HG02623 (cell line): ENCODE results near the gene GCSAM.

Experiments used
- ATAC-seq: cut with Tn5 transposase; IDR thresholded peaks from one replicate; pipeline ENCODE4 v1.9.1; 2021; ENCODE audit warnings: moderate library complexity; ENCODE audit not compliant: unreplicated experiment

Gene GCSAM, protein sequence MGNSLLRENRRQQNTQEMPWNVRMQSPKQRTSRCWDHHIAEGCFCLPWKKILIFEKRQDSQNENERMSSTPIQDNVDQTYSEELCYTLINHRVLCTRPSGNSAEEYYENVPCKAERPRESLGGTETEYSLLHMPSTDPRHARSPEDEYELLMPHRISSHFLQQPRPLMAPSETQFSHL

DNA sequence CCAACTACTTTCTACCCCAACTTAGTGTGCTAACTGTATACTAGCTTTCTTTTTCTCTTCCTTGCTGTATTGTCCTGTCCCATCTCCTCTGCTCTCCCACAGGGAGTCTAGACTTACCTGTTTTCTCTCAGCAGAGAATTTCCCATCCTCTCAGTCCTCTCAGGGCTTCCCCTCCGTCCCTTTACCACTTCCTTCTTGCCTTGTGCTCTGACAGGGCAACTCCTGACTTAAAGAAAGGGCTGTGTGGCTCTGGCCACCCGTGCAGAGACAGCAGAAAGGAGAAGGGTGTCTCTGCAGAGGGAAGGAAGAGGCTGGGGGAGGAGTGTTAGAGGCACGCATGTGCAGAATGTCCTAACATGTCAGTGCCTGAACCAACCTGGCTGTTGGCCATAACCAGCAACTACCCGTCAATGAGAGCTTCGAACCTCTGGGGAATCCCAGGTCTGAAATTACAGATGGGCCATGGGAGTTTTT is at the start of gene GCSAM:
Gene GCSAM (minus strand): TSS at position 274 of the 474 bp plus-strand sequence. CDS start 128 bp downstream, at position 146.
- ATAC-seq, result peak; percentile 78

DNA sequence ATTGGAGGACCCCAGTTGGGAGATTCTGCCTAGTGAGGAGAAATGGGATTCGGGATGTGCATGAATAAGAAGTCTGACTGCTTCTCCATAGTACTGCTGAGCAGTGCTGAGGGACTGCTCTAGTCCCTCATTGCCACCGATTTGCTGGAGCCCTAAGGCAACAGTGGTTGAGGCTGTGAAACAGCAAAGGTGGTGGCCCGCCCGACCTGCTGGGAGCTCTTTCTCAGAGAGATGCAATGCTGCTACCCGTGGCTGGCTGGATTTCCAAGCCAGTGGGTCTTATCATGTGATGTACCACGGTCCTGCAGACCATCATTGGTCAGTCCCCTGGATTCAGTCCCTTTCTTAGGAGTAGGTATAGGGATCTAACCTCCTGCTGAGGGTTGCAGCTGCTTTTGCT is 42.6 kb upstream of the GCSAM start:
- no peak for ATAC-seq

DNA sequence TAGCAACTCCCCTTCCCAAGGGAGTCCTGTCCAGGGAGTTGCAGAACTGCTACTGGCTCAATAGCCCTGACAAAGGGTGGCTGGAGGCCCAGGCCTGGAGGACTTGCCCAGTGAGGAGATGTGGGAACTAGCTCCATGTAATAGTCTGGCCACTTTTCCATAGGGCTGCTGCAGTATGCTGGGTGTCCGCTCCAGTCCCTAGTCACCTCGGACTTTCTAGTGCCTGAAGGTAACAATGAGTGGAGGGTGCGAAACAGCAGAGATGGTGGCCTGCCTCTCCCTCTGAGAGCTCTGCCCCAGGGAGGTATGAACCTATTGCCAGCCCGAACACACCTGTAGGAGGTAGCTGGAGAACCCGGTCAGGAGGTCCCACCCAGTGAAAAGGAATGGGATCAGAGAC is 42.0 kb upstream of the GCSAM start:
- ATAC-seq, result no peak

DNA sequence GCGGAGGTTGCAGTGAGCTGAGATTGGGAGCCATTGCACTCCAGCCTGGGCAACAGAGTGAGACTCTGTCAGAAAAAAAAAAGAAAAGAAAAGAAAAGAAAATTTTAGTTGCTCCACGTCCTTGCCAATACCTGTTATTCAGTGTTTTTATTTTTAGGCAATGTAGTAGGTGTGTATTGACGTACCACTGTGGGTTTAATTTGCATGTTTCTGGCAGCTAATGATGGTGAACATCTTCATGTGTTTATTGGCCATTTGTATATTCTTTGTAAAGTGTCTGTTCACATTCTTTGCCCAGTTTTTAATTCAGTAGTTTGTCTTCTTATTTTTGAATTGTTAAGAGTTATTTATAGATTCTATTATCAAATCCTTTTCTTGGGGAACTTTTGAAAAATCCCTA is 38.1 kb upstream of the GCSAM start:
- ATAC-seq, result no peak

DNA sequence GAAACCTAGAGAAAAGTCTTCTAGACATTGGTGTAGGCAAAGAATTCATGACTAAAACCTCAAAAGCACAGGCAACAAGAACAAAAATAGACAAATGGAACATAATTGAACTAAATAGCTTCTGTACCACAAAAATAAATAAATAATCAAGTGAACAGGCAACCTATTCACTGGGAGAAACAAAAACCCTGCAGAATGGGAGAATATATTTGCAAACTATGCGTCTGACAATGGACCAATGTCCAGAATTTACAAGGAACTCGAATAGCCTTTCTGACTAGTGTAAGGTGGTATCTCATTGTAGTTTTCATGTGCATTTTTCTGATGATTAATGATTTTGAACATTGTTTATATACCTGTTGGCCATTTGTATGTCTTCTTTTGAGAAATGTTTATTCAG is 37.0 kb upstream of the GCSAM start:
- no peak for ATAC-seq

DNA sequence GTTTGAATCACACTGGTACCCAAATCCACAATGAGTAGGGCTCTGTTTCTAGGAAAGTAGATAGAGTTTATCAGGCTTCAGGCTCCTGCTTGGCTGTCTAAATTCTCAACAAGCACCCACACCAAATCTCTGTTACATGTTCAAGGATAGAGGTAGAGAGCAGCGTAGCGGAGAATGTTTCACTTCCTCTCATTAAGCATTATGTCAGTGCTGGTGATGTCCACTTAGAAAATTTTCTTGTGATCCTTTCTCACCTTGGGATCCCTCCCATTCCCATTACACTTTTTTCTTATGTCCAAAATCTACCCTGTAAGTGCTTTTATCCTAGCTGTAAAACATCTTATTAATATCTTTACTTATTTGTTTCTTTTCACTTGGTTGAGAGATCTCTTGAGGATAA is 34.7 kb upstream of the GCSAM start:
- peak; percentile 71 for ATAC-seq

DNA sequence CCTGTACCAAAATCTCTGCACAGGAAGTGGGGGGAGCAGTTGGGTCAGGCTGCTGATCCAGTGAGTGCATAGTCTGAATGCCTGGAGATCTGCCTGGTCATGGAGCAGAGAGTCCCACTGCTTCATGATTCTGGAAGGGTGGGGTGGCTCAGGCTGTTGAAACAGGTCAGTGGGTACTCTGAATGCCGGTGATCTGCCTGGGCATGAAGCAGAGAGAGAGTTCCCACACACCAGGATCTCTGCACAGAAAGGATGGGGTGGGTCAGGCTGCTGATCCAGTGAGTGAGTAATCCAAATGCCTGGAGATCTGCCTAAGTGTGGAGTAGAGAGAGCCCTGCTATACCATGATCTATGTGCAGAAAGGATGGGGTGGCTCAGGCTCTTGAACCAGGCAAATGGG is 16.1 kb upstream of the GCSAM start:
- no peak for ATAC-seq

DNA sequence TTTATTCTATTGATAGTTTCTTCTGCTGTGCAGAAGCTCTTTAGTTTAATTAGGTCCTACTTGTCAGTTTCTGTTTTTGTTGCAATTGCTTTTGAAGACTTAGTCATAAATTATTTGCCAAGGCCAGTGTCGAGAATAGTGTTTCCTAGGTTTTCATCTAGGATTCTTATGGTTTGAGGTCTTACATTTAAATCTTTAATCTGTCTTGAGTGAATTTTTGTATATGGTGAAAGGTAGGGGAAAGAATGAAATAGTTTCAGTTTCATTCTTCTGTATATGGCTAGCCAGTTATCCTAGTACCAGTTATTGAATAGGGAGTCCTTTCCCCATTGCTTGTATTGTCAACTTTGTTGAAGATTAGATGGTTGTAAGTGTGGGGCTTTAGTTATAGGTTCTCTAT is 10.6 kb upstream of the GCSAM start:
- no peak for ATAC-seq

DNA sequence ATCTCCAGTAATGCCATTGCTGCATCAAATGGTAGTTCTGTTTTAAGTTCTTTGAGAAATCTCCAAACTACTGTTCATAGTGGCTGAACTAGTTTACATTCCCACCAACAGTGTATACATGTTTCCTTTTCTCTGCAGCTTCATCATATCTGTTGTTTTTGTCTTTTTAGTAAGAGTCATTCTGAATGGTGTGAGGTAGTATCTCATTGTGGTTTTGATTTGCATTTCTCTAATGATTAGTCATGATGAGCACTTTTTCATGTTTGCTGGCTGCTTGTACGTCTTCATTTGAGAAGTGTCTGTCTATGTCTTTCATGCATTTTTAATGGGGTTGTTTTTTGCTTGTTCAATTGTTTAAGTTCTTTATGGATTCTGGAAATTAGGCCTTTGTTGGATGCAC is 10.2 kb upstream of the GCSAM start:
- ATAC-seq, result no peak

DNA sequence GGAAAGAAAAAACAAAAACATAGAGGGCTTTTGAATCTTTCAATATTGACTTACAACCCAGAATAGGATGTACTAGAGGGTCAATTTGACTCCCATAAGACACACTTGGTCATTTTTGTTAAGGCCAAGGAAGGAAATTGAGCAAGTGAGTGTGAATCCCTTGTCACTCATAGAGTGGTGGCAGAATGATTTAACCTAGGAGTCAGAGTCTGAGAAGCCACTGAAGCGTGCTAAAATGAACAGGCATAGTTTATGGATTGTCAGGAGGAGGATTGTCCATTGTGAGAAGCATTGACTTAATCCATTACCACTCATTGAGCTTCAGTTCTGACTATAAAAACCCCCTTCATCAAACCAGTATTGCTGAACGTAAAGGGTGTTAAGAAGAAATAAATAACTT is 8.2 kb upstream of the GCSAM start:
- ATAC-seq, result no peak

DNA sequence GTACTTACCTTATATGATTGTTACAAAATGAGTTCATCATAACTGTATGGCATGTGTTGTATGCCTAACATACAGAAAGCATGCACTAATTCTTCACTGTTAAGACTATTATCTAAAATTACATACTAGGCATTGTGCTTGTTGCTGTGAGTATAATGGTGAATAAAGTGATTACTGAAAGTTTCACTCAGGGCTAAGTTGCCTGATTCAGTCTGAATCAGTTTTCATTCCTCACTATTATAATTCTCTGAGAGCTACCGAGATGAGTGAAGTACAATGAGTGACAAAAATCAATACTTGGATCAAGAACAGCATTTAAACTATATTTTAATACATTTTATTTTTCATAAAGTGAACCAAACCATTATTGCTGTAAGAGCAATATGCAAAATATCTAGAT is 7.5 kb upstream of the GCSAM start:
- no peak for ATAC-seq

DNA sequence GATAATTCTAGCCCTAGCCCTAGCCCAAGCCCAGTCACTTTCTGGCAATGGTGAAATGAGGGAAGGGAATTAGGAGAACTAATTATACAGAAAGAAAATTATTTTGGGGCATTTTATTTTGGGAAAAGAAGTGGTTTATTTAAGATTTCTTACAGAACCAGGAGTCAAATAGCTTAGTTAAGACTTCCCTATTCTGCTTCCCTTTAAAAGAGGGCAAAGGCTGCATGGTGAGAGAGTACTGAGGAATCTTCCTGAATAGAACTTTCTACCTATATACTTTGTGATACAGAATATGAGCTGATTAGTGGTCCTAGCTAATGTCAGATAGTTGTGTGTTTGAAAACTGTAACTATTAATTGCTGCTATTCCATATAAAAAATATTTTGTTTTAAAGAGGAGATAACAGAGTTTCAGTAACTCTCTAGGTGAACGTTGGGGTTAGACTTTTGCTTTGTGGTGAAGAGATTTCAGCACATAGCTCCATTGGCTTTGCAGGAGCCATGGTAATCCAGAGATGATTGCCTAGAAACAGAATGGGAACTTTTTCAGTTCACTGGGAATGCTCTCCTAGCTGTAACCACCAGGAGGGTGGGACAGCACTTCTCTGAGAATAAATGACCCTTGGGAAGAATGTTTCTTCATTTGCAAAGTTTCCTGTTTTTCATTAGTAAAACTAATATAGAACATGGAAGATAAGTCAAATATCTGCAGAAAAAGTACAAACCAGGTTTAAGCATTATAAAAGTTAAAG is 5.3 kb upstream of the GCSAM start:
- ATAC-seq, result no peak

DNA sequence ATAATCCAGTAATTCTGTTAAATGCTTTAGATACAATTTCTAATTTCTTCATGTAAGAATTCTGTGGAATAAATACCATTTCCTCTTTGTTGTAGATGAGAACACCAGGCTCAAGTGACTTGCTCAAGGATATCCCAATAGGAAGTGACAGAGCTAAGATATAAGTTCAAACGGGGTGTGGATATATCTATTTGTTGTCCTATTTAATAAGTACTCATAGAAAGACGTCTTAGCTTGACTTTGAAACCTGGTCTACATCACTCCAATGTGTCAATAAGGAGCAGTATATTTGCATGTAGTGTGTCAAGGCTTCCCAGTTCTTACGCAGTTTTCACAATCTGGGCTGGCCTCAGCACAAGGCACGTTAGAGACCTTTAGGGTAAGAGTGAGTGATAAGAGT is 4.7 kb upstream of the GCSAM start:
- no peak for ATAC-seq

DNA sequence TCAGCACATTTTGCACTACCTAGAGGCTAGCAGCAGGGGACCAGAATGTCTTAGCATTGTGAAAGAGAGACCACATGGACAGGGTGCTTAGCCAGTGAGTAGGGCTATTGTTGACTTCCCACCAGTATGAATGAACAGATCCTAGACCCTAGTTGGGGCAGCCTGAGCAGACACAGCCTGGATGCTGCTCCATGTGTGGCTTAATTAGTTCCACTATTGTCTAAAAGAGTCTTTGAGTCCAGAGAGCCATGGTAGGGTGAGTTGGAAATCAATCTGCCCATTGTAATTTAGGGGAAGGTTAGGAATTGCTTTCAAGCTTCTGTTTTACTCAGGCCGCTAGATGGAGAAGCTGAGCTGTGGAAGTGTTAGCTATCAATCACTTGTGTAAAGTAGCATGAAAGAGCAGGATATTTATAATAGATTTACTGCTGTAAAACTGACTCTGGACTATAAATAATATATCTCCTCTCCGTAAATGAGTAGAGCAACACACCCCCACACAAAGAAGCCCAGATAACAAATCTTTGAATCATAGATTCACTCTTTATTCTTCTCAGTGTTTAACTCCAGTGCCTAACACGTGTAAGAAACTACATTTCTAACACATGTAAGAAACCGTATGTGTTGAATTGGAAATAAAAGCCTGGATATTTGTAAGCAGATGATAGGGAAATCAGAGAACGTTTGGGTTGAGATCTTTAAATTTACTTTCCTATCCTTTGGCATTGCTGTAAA is 4.1 kb upstream of the GCSAM start:
- ATAC-seq, result peak; percentile 18

DNA sequence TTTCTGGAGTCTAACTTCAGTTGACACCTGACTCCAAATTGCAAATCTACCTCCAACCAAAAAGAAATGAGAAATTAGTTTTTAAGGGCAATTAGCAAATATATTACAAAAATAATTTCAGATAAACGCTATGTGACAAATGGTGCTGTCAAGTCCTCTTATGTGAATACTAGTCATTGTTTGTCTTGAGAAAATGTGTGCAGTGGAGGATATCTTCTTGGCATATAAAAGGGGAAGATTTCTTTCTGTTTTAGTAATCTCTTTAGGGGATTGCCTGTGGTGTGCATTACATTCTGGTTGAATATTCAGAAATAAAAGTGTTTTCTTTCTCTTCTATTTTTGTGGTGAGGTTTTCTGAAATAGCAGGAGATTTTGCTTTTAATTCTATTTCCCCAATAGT is 3.0 kb upstream of the GCSAM start:
- ATAC-seq, result no peak

DNA sequence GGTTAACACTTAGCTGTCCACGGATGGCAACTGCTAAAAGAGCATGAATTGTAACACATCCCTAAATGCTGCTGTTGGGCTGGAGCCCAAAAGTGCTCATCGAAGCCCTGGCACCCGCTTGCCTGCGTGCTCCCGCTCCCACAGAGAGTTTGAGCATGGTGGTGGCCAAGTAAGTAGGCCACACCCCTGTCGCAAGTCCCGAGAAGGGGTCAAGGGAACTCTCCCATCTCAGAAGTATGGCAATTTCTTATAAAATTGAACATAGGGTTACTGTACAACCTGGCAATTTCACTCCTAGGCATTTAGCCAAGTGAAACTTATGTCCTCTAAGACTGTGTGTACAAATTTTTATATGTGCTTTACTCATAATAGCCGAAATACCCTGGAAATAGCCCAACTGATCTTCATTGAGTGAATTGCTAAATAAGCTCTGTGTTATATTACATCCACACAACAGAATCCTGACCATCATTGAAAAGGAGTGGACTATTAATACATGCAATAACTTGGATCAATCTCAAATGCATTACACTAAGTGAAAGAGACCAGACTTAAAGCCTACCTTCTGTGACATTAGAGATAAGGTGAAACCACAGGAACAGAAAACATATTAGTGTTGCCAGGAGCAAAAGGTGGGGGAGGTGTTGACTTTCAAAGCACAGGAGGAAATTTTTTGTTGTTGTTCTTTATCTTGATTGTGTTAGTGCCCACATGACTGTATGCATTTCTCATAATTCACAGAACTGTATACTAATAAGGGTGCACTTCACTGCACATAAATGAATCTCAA is 1.5 kb upstream of the GCSAM start:
- no peak for ATAC-seq

DNA sequence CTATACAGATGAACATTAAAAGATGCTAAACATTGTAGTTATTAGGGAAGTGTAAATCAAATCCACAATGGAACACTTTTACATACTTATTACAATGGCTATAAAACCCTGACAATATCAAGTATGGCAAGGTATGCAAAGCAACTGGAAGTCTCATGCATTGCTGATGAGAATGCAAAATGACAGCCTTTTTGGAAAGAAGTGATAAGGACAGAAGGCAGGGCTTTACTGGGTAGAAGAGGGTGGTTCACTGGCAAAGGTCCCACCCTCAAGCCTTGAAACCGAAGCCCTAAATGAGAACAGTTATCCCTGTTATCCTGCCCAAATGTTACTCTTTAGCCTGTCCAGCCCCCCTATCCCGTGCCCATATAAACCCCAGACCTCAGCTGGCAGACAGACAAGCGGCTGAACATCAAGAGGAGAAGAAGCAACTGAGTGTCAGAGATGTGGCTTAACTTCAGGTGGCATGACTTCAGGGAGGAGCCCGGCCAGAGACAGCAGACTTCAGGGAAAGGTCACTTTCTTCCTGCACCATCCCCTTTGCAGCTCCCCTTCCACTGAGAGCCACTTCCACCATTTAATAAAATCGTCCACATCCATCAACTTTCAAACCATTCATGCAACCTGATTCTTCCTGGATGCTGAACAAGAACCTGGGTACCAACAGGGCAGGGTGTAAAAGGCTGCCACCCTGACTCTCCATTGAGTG is 732 bp upstream of the GCSAM start:
- ATAC-seq, result no peak

DNA sequence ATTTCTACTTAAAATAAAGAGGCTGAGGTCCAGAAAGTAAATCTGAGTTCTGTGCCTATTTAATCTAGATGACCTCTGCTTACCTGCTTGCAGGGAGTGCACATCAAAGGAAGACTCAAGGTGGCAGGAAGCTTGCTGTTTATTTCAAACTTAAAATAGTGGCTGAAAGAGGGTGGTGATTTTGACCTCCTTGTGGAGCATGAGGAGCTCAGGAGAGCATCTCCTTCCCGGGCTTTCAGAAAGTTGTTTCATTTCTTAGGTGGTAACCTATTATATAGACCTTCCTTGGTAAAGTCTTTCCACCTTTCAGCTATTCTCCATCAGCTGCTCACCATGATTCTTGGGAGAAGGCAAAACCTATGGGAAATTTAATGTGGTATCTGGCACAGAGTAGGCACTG is 494 bp downstream of the GCSAM start:
- no peak for ATAC-seq

DNA sequence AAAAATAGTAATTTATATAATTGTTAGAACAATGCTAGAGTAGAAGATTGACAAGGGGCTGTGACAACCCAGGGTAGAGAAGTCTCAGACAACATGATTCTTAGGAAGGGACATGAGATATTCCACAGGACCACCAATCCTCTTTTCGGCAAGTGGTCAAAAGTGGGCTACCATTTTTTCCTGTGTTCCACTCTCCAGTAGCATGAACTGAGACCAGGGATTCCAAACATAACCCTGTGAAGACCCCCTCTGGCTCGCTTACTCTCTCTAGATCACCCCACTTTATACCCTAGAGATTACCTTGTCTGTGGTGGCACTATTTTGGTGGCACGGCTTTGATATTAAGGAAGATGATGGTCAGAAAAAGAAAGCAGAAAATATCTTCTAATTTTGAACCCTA is 960 bp downstream of the GCSAM start:
- no peak for ATAC-seq

DNA sequence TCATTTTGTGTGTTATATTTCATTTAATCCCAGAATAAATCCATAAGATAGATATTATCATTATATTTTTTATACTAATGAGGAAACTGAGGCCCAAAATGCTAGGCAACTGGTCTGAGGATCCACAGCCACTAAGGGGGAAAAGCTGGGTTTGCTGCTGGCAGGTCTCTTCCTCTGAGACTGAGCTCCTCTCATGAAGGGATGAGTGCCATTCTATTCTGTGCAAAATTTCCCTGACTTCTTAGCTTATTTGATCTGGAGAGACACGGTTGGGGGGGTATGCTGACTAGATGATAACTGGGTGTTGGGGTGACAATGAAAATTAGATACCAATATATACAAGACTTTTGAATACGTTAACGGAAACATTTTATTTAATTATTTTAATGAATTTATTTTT is 1.9 kb downstream of the GCSAM start:
- no peak for ATAC-seq

DNA sequence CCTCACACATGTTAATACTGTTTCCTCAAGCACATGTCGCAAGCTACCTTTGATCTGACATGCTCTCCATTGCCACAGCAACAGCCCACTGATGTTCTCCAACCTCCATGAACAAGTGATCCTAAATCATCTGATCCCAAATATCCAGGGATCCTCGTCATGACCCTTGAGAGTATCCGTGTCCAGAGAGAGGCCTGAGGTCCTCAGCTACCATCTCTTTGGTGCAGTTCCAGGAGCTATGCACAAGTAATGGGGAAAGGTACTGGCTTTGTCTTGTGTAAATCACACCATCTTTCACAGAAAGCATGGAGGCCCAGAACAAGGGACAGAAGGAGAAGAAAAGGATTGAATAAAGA is 2.4 kb downstream of the GCSAM start:
- ATAC-seq, result no peak
